Esophagus muscularis mucosa (tissue), 4 donors: ENCODE measurements around the gene CCNL1.
"Not testable (repeated sequence)": the region's sequence is repeated elsewhere in the genome, so short reads cannot be mapped to it uniquely, and the experiment has no call there.

Experiments used
- CTCF ChIP-seq, 3 experiments: fragments of 200-600 bp in 2 of 3; fragments of 450-650 bp in 1 of 3; sonication (generic) in 2 of 3; IDR thresholded peaks; one replicate each; pipeline ENCODE4 v1.5.1; 2017 to 2019; ENCODE audit warnings: antibody characterized with exemption in 3 of 3, mild to moderate bottlenecking in 2 of 3, moderate library complexity in 1 of 3
- EP300 ChIP-seq: sonication (generic); formaldehyde crosslinking; IDR thresholded peaks from one replicate; pipeline ENCODE4 v1.6.1; 2017; ENCODE audit warnings: antibody characterized with exemption
- POLR2A ChIP-seq: fragments of 450-650 bp; IDR thresholded peaks from one replicate; pipeline ENCODE4 v1.6.1; 2017; ENCODE audit warnings: antibody characterized with exemption, moderate library complexity, mild to moderate bottlenecking, low read depth
- POLR2AphosphoS5 ChIP-seq, 2 donors: sonication (generic); formaldehyde crosslinking; IDR thresholded peaks; one replicate each; pipeline ENCODE4 v1.6.1; 2017; ENCODE audit warnings: antibody characterized with exemption in 2 of 2

- TF ChIP-seq CTCF (IDR thresholded peaks at IDR 0.05); POLR2A; POLR2AphosphoS5 (IDR thresholded peaks at IDR 0.05); EP300: not testable (repeated sequence)
These were observed 13.4 kb upstream of the CCNL1 start for GRCh38 chr3:157173343-157173742.
